Colonic mucosa (tissue), 4 donors: ENCODE data around the gene ZNF641. TPM values are rescaled to one million over a fixed set of nuclear protein-coding genes. Genes with fewer than 3 reads are reported as not detected.
A peak's percentile ranks its signal among the peaks of the same experiment; 100 is the strongest.

Source experiments
- DNase-seq: peaks from one replicate; pipeline ENCODE4 v3.0.0-alpha.2; 2020
- H3K27ac ChIP-seq: fragments of 200-600 bp; one replicate; pipeline ENCODE4 v1.8.0; 2021
- H3K27me3 ChIP-seq: fragments of 200-600 bp; one replicate; pipeline ENCODE4 v1.8.0; 2021
- H3K36me3 ChIP-seq: fragments of 200-600 bp; one replicate; pipeline ENCODE4 v1.8.0; 2021
- H3K4me1 ChIP-seq: fragments of 200-600 bp; one replicate; pipeline ENCODE4 v1.8.0; 2021; ENCODE audit warnings: mild to moderate bottlenecking
- H3K4me3 ChIP-seq: fragments of 200-600 bp; one replicate; pipeline ENCODE4 v1.8.0; 2021
- H3K9ac ChIP-seq, 2 donors: one replicate each; pipeline ENCODE4 v1.7.0; 2013; ENCODE audit warnings: control low read depth in 2 of 2, low read depth in 2 of 2, low read length in 2 of 2
- H3K9me3 ChIP-seq: fragments of 200-600 bp; one replicate; pipeline ENCODE4 v1.8.0; 2021
- intact Hi-C: fragments of 100-400 bp; cut with DNase I; formaldehyde crosslinking; loops from one replicate; pipeline ENCODE4 v1.14.1; 2022
- total RNA-seq, 2 donors: library from RNA; stranded (reverse); fragmentation: NEBNext Ultra II Directional in 1 of 2; extraction: Animal tissue kit (Norgen Biotek cat#: 25700) in 1 of 2; gene quantifications; one replicate each; pipeline ENCODE4 v1.2.1, GENCODE V29; 2021
- TF ChIP-seq, protein P1 (sequence below): fragments of 200-600 bp; IDR thresholded peaks from one replicate; pipeline ENCODE4 v1.8.0; 2022; ENCODE audit warnings: antibody characterized with exemption, mild to moderate bottlenecking
- donor health status: healthy.
- donor health status: DM: no; HTN: no; CAD: no.
- donor health status: DM: no; HTN: no; CAD: no.

The ZNF641 gene
- total RNA-seq, 2 donors from 2014 or later: 7.4 TPM

DNA sequence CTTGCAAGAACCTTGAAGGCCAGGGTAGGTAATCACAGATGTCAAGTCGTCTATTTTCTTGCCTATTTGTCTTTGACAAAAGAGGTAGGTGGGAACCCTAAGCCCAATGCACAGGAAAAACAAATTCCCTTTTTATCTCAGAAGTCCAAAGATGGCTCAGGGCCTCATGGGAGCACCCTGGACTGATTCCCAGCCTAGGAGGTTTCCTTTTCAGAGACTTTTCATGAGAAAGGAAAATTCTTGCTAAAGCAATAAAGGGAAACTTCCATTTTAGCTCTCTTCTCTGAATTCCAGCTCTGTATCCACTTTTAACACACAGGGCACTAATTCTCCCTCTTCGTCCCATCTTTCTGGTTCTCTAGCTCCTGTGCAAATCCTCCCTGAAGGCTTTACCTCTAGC, 1.2 kb downstream of the ZNF641 start:
- no peak for DNase-seq
- no peak overlapping the region for H3K27ac ChIP-seq
- TF ChIP-seq, protein P1, sequence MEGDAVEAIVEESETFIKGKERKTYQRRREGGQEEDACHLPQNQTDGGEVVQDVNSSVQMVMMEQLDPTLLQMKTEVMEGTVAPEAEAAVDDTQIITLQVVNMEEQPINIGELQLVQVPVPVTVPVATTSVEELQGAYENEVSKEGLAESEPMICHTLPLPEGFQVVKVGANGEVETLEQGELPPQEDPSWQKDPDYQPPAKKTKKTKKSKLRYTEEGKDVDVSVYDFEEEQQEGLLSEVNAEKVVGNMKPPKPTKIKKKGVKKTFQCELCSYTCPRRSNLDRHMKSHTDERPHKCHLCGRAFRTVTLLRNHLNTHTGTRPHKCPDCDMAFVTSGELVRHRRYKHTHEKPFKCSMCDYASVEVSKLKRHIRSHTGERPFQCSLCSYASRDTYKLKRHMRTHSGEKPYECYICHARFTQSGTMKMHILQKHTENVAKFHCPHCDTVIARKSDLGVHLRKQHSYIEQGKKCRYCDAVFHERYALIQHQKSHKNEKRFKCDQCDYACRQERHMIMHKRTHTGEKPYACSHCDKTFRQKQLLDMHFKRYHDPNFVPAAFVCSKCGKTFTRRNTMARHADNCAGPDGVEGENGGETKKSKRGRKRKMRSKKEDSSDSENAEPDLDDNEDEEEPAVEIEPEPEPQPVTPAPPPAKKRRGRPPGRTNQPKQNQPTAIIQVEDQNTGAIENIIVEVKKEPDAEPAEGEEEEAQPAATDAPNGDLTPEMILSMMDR: no peak
- peaks cover 4% of the 10 kb centered on the region for H3K4me1 ChIP-seq
- H3K4me3 ChIP-seq: no peak overlapping the region
- no peaks in the 10 kb centered on the region for H3K9me3 ChIP-seq
- no peaks in the 10 kb centered on the region for H3K27me3 ChIP-seq
- no peaks in the 10 kb centered on the region for H3K36me3 ChIP-seq
- H3K9ac ChIP-seq: peak overlapping the region; percentile 79 to 96
- intact Hi-C loops: no loop called here

DNA sequence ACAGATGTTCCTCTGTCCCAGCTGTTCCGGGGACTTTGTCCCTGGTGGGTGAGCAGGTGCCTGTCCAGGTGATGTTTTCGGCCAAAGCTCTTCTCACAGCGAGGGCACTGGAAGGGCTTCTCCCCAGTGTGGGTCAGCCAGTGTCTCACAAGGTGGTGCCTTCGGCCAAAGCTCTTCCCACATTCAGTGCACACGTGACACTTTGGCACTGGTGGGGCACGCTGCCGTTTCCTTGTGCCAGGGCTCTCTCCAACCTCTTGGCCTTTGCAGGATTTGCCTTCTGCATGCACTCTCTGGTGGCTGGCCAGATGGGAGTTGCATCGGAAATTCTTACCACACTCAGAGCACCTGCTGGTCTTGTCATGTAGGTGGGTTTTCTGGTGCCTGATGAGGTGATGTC, 7.7 kb downstream of the ZNF641 start:
- no peaks in the 10 kb centered on the region for H3K4me1 ChIP-seq
- intact Hi-C loops: no loop called here
- peaks cover 4% of the 10 kb centered on the region for H3K36me3 ChIP-seq

DNA sequence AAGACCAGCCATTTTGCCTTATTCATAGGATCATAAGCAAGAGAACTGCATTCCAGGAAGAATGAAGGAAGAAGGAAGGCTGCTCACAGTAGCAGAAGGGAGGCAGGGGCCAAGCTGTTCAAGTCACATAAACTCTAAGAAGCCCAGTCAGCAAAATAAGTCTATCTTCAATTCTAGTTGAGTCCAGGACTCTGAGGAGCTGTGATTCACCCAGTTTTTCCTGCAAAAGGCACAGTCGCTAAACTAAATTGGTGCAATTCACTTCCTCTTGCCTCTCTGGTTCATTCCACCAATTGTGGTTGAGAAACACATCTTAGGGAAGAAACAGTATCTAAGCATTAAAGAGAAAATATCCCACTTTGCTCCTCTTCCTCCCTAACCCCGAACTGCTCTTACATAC, 9.8 kb downstream of the ZNF641 start:
- intact Hi-C loops: no loop called here
- no peak for DNase-seq
- Histone ChIP-seq H3K9me3 (no peaks in the 10 kb centered on the region), H3K27ac (no peak overlapping the region), H3K4me1 (no peaks in the 10 kb centered on the region), H3K27me3 (no peaks in the 10 kb centered on the region), H3K4me3 (no peak overlapping the region), H3K36me3 (peaks cover 4% of the 10 kb centered on the region), H3K9ac (no peak overlapping the region)
- TF ChIP-seq, protein P1: no peak

More for the DNA sequence above, 7.7 kb downstream of the ZNF641 start:
- no peaks in the 10 kb centered on the region for H3K9me3 ChIP-seq
- no peaks in the 10 kb centered on the region for H3K27me3 ChIP-seq
- TF ChIP-seq, protein P1: no peak
- DNase-seq: no peak
- no peak overlapping the region for H3K27ac ChIP-seq
- no peak overlapping the region for H3K9ac ChIP-seq
- no peak overlapping the region for H3K4me3 ChIP-seq

DNA sequence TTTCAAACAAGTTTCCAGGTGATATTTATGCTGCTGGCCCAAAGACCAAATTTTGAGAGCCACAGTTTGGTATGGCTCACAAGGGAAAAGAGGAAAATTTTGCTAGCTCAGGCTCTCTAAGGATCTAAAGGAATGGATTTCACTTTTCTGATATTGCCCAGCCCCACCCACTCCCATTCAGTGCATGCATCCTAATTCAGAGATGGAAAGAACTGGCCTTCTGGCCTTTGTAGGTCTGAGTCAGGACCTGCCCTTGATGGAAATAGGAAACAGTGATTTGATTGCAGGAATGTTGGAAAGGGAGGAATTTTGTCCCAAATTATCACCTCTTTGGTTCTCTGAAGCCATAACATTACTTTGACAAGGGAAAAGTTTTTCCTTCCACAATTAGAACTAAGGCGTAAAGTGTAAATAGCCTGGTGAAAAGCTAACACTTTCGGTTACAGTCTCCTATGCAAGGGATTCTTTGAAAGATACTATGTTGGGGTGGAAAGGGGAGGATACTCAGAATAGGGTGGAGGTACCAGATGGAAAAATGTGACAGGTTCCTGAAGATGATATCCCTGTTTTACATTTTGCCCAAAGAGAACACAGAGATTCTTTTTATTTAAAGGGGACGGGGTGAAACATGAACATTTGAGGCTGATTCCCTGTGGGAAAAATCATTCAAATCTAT, 11.1 kb downstream of the ZNF641 start:
- Histone ChIP-seq H3K36me3 (peaks cover 4% of the 10 kb centered on the region), H3K4me3 (no peak overlapping the region), H3K9me3 (no peaks in the 10 kb centered on the region), H3K27me3 (no peaks in the 10 kb centered on the region), H3K9ac (no peak overlapping the region), H3K4me1 (no peaks in the 10 kb centered on the region), H3K27ac (no peak overlapping the region)
- intact Hi-C loops: no loop called here
- TF ChIP-seq, protein P1: no peak
- DNase-seq: no peak

DNA sequence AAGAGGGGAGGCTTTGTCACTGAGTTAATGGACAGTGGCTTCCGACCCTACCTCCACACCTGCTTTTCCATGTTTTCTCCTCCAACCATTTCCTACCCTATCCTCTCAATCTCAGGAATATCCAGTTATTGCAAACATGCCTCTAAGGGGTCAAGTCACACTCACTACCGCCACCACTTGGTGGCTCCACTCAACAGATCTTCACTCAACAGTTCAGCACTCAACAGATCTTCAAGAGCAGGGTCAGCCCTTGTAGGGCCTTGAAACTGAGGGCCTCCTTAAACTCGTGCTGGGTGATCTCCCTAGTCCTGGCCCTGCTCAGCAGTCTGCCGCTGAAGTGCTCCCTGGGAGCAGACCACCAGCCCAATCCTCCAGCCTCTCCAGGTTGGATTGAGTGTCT, 14.2 kb downstream of the ZNF641 start:
- Histone ChIP-seq H3K4me3 (no peak overlapping the region), H3K27me3 (no peaks in the 10 kb centered on the region), H3K4me1 (no peaks in the 10 kb centered on the region), H3K36me3 (no peaks in the 10 kb centered on the region), H3K9me3 (no peaks in the 10 kb centered on the region), H3K27ac (no peak overlapping the region), H3K9ac (no peak overlapping the region)
- DNase-seq: no peak
- TF ChIP-seq, protein P1: no peak
- intact Hi-C loops: no loop called here
